Endometrial microvascular endothelial cells (primary cell): ENCODE data around the gene PRPF18. TPM values are rescaled to one million over a fixed set of nuclear protein-coding genes. Genes with fewer than 3 reads are reported as not detected.

Experiments
- total RNA-seq: library from RNA; depleted of rRNA; stranded (reverse); fragments of >200 nt; gene quantifications from one replicate; pipeline ENCODE4 v1.2.3, GENCODE V29; 2015; ENCODE audit errors: inconsistent ontology term

The PRPF18 gene
- total RNA-seq, 1 donor from 2014 or later = 27.0 TPM

Other genes starting within 250 kb of the PRPF18 start
- gene SEPHS1, start 238.7 kb upstream of the PRPF18 start, total RNA-seq = 80.7 TPM
- gene BEND7, start 58.0 kb upstream of the PRPF18 start, total RNA-seq = 9.0 TPM